Stimulated activated CD8-positive, alpha-beta memory T cell treated with anti-CD3 and anti-CD28 coated beads, Interleukin-2, amount 100 ng/mL, for 48 hours (primary cell): ENCODE data around the gene SCN1A.
"Not testable (repeated sequence)": the region's sequence is repeated elsewhere in the genome, so short reads cannot be mapped to it uniquely, and the experiment has no call there.

Experiments
- DNase-seq, 2 donors: peaks; one replicate each; pipeline ENCODE4 v3.0.0-alpha.2; 2020; ENCODE audit warnings: low read depth in 2 of 2

SCN1A gene

DNA sequence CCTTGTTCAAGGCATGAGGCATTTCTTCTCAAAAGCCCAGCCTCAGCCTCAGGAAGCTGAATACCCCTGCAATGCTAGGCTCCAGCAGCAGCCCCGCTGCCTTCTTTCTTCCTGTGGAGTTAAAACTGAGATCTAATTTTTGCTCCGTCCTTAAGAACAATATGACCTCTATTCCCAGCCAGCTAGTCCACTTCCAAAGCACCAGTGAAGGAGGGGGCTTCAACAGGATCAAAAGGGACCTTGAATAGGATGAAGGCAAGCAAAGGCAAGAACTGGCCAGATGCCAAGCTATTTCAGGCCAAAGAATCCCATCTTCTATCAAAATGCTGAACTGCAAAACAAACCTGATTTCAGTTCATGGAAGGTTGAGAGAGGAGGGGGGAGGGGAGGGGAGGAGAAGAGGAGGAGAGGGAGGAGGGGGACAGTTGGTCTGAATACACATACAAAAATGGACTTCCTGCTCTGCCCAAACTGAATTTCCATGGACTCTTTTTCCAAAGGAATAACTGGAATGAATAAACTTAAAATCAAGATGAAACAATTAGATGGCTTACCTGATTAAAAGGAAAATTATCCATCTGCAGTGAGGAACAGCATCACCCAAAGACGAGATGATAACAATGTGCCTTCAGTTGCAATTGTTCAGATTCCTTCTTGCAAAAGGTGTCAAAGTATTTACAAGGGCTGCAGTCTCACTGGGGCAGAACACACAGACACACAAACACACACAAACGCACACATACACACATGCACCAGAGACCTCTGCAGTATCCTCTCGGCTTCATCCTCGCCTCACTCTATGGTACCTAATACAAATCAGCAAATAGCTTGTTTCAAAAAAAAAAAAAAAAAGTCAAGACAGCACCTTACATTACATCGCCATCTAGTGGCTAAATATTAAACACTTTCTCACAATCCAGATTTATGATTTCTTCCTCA lies at the start of gene SCN1A:
TSS of gene SCN1A (minus strand) at position 804 of the 939 bp plus-strand sequence. CDS start 54,399 bp downstream, outside the sequence.
- no peak for DNase-seq

- no peak for DNase-seq
Observed at GRCh38 chr2:166173263-166173662, 45.4 kb upstream of the SCN1A start.

DNA sequence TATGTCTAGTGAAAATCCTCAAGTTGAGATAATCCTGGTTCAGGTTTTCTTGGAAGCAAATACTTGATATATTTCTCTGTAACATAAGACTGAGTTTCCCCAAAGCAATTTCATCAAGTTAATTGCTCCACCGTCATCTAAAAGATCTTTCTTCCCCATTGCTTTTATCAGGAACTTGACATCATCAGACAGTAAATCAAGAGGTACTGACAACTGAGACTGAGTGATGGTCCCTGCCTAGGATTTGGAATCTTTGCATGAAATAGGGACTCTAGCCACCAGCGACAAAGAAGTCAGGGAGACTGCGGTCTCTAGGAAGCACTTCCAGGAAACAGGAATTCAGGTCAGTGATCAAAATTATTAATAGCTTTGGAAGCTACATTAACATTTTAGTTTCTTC lies 43.4 kb upstream of the SCN1A start:
- DNase-seq = no peak

DNA sequence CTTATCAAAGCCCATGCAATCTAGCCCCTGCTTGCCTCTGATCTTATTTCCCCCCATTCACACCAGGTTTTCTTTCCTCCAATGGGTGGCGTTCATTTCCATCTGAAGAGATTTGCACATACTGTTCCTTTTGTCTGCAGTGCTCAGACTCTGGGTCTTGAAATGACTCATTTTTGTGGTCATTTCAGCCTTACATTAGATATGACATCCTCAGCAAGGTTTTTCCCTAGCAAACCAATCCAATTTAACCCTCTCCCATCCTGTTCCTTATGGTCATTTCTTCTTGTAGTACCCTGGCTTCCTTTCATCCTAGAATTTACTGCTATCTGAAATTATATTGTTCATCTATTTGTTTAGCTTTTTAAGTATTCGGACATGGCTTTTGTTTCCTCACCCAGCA lies 42.5 kb upstream of the SCN1A start:
- no peak for DNase-seq

DNA sequence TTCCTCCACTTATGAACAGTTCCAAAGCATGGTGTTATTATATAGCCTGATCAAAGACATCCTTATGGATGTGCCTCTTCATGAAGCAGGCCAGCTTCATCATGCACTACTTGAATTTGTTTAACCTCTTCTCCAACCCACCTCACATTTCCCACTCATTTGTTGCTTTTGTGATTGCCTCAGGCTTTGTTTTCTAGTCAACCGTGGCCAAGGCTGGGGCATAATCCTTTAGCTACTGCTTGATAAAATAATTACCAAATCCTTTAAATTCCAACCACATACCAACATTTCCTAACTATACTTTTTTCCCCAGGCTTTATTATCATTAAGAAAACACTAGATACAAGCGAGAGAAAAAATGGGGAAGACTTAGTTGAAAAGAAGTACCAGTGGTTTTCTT lies 39.6 kb upstream of the SCN1A start:
- DNase-seq = no peak

GRCh38 chr2:166163775-166164174 lies 36.0 kb upstream of the SCN1A start:
- no peak for DNase-seq

DNA sequence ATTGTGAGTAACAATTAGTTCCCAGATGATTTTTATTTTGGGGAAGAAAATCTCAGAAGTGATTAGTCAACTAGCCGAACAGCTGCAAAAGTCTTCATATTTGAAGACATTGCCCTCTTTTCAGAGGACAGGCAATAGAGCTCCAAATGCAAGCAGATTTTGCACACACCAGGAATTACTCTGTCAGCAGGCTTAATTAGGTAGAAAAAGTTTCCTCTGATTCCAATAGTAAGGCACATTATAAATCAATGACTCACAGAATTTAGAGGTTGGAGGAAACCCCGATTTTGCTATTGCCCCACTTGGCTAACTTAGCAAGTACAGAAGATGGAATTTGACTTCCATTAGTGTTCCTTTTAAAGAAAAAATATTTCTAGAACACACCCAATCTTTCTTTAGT lies 30.7 kb upstream of the SCN1A start:
- no peak for DNase-seq

DNA sequence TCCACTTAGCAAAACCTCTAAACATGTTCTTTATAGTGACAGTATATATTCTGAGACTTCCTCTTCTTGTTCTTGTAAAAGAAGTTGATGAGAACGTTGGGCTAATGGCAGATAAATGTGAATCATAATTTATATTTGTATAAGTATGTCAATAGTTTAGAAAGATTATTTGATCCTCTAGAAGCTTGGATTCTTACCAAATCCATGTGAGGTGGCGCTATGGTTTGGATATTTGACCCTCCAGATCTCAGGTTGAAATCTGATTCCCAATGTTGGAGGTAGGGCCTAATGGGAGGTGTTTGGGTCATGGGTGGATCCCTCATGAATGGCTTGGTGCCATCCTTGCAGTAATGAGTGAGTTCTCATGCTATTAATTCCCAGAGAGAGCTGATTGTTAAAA lies 29.8 kb upstream of the SCN1A start:
- DNase-seq = no peak

- DNase-seq = no peak
Observed at GRCh38 chr2:166156985-166157490, 29.2 kb upstream of the SCN1A start.

GRCh38 chr2:166155589-166155988 lies 27.8 kb upstream of the SCN1A start:
- DNase-seq = no peak

- no peak for DNase-seq
Observed at GRCh38 chr2:166154685-166155338, 27.0 kb upstream of the SCN1A start.

DNA sequence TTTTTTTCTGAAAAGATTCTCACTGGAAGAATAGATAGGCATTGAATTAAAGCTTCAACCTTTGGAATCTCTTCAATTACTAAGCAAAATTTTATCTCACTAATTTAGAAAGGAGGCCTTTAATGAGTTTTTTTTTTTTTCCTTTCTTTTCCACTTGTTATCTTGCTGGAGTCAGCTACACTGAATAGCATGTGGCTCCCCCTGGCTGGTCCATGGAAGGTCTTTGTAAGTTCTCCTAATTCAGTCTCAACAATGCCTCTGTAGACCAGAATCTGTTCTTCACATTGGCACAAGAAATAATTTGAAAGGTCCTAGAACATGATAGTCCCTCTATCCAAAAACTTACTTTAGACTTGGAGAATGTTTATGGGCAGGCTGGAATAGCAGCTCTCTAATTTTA lies 24.2 kb upstream of the SCN1A start:
- no peak for DNase-seq

DNA sequence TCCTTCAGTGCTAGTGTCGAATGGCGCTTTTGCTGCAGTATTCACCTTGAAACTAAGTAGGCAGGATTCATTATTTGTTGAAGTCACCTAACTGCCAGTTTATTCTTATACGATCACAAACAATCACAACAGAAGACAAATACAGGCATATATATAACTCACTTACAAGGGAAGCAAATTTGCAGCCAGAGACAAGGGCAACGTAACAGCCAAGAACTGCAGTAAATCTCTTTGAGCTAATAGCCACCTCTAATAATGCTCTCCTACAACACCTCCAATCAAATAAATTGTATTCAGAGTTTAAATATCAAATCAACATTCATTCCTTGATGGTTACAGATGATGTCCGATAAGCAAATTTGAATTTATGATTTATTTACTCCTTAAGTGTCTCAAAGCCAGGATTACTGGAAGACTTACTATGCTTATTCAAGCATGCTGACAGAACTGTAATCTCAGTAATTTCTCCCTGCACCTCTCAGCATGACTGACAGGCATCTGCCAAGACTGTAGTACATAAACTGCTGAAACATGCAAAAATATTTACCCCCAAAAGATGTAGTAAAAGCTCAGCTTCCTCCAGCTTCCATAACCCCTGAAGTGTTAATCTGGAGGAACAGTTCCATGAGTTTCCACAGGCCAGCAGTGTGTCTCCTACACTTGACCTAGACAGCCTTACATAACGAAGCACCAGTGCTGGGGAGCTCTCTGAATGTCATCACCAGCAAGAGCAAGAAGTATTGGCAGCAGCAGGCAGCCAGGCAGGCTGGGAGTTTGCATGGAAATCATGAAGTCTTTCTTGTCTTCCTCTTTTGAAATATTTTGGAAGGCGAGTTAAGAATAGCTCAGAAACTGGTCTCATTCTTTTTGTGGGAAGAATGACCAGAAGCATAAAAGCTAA lies 20.9 kb upstream of the SCN1A start:
- no peak for DNase-seq

DNA sequence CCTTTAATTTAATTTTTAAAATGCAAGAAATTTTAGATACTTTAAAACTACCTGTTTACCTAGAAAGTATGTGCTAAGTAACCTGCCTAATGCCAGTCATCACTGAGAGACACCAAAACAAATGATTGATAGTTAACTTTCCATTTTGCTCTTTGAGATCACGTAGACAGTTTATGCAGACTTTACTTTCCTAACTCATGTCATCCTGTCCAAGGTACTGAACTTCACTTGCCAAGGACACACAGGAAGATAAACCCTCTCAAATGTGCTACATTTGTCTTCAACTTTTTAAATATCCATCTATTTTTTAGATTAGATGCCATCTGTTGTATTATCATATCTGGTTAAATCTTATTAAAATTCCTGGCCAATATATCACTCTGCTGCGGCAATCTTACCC lies 20.1 kb upstream of the SCN1A start:
- DNase-seq = no peak

- DNase-seq = no peak
Observed at GRCh38 chr2:166144071-166144470, 16.3 kb upstream of the SCN1A start.

DNA sequence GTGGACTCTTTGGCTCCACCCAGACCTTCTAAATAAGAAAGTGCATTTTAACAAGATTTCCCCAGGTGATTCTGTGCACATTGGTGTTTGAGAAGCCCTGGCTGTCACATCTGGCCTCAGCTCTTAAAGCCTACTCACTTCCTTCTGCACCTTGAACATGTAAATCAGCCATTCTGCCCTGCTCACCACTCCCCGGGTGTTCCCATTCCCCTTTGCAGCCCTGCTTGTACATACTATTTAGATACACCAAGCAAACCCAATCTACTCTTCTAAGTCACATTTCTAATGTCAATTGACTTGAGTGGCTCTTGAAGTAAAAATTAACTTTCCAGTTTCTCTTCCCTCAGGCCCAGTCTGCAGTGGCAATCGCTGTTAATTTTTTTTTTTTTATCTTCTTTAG lies 13.1 kb upstream of the SCN1A start:
- no peak for DNase-seq

- DNase-seq = no peak
Observed at GRCh38 chr2:166140475-166140874, 12.7 kb upstream of the SCN1A start.

DNA sequence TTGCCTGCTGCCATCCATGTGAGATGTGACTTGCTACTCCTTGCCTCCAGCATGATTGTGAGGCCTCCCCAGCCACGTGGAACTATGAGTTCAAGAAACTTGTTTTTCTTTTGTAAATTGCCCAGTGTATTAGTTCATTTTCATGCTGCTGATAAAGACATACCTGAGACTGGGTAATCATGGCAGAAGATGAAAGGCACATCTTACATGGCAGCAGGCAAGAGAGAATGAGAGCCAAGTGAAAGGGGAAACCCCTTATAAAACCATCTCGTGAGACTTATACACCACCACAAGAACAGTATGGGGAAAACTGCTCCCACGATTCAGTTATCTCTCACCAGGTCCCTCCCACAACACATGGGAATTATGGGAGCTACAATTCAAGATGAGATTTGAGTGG lies 11.7 kb upstream of the SCN1A start:
- DNase-seq = not testable (repeated sequence)

GRCh38 chr2:166138667-166139066 lies 10.8 kb upstream of the SCN1A start:
- DNase-seq = no peak

GRCh38 chr2:166138144-166138543 lies 10.3 kb upstream of the SCN1A start:
- DNase-seq = no peak

DNA sequence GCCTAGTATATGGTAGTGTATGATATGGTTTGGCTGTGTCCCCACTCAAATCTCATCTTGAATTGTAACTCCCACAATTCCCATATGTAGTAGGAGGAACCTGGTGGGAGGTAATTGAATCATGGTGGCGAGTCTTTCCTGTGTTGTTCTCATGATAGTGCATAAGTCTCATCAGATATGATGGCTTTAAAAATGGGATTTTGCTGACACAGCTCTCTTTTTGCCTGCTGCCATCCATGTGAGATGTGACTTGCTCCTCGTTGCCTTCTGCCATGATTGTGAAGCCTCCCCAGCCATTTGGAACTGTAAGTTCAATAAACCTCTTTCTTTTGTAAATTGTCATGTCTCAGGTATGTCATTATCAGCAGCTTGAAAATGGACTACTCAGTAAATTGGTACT lies 9.5 kb upstream of the SCN1A start:
- DNase-seq = no peak

DNA sequence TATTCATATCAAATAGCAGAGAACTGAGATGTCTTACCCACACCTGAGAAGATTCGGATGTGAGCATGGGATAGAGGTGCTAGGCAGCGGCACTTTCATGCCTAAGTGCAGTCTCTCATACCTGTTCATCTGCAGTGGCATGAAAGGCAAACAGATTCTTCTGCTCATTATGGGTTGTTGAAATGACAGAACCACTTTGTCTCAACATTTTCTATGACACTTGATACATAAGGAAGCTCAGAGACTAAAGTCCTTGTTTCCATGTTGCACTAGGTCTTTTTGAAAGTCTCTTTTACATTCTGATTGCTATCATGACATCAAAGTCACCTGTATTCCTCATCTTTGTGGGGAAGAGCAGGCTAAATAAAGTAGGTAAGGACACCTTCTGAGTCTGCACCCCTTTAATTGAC lies 8.0 kb upstream of the SCN1A start:
- no peak for DNase-seq
